Measurements from ENCODE around the gene SLC8A1.

DNA sequence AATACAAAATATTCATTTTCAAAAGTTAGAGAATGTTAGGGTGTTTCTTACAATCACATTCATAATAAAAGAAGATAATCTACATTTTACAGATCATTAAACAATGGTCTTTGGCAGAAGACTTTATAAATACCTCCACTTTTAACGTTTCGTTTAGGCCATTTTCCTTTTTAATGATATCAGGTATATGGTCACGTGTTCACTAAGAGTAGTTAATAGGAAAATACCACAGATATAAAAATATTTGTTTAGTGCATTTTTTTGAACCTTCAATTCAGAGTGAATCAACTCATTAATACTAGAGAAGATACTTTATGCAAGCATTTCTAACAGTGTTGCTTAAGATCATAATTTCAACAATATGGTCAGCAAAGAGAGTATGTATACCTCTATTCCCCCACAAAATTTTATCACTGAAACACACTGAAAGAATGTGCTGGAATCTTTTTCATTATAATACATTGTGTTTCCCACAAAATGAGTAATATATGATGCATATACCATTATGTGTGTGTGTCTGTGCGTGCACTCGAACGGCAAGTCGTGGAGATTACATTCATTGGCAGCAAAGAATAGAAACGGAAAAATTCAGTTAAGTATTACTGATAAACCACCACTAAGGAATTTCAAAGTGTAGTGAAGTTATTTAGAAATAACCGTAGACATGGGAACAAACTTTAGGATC, 353.0 kb downstream of the SLC8A1 start:
- TF ChIP-seq, protein P1, sequence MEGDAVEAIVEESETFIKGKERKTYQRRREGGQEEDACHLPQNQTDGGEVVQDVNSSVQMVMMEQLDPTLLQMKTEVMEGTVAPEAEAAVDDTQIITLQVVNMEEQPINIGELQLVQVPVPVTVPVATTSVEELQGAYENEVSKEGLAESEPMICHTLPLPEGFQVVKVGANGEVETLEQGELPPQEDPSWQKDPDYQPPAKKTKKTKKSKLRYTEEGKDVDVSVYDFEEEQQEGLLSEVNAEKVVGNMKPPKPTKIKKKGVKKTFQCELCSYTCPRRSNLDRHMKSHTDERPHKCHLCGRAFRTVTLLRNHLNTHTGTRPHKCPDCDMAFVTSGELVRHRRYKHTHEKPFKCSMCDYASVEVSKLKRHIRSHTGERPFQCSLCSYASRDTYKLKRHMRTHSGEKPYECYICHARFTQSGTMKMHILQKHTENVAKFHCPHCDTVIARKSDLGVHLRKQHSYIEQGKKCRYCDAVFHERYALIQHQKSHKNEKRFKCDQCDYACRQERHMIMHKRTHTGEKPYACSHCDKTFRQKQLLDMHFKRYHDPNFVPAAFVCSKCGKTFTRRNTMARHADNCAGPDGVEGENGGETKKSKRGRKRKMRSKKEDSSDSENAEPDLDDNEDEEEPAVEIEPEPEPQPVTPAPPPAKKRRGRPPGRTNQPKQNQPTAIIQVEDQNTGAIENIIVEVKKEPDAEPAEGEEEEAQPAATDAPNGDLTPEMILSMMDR (IDR thresholded peaks at IDR 0.05) = no peak
- TF ChIP-seq POLR2A (IDR thresholded peaks at IDR 0.05) = no peak
